Gastroesophageal sphincter (tissue), 4 donors: ENCODE measurements around the gene OR5AU1. TPM values are rescaled to one million over a fixed set of nuclear protein-coding genes. Genes with fewer than 3 reads are reported as not detected.

Experiments used
- ATAC-seq: fragments of 150-250 bp; one replicate; pipeline ENCODE4 v1.9.1; 2016; ENCODE audit warnings: mild to moderate bottlenecking, moderate library complexity
- H3K27ac ChIP-seq, 4 donors: fragments of 200-600 bp; sonication (generic) in 3 of 4; 1 replicate in 3 of 4; 2 replicates in 1 of 4; pipeline ENCODE4 v1.5.1; 2016 to 2019
- H3K27me3 ChIP-seq: fragments of 200-600 bp; sonication (generic); one replicate; pipeline ENCODE4 v1.5.1; 2019
- H3K36me3 ChIP-seq, 2 donors: fragments of 200-600 bp; sonication (generic); one replicate each; pipeline ENCODE4 v1.5.1; 2019; ENCODE audit warnings: control low read depth in 1 of 2
- H3K4me1 ChIP-seq, 3 donors: fragments of 200-600 bp; sonication (generic); 1 replicate in 2 of 3; 2 replicates in 1 of 3; pipeline ENCODE4 v1.5.1; 2016 to 2019; ENCODE audit warnings: control low read depth in 2 of 3
- H3K4me3 ChIP-seq, 2 donors: fragments of 200-600 bp; sonication (generic); one replicate each; pipeline ENCODE4 v1.5.1; 2019; ENCODE audit warnings: mild to moderate bottlenecking in 1 of 2, moderate library complexity in 1 of 2
- H3K9me3 ChIP-seq, 3 donors: fragments of 200-600 bp; sonication (generic); one replicate each; pipeline ENCODE4 v1.5.1; 2017 to 2019; ENCODE audit warnings: control low read depth in 2 of 3
- CTCF ChIP-seq, 4 experiments: fragments of 200-600 bp in 2 of 4; fragments of 450-650 bp in 2 of 4; sonication (generic) in 1 of 4; IDR thresholded peaks; one replicate each; pipeline ENCODE4 v1.5.1; 2017 to 2019; ENCODE audit warnings: antibody characterized with exemption in 4 of 4, mild to moderate bottlenecking in 2 of 4, moderate library complexity in 2 of 4
- EP300 ChIP-seq: sonication (generic); formaldehyde crosslinking; IDR thresholded peaks from one replicate; pipeline ENCODE4 v1.6.1; 2017; ENCODE audit warnings: antibody characterized with exemption, mild to moderate bottlenecking
- POLR2A ChIP-seq, 2 donors: fragments of 450-650 bp; IDR thresholded peaks; one replicate each; pipeline ENCODE4 v1.6.1; 2017; ENCODE audit warnings: antibody characterized with exemption in 2 of 2, mild to moderate bottlenecking in 2 of 2, moderate library complexity in 1 of 2
- POLR2AphosphoS5 ChIP-seq: sonication (generic); formaldehyde crosslinking; IDR thresholded peaks from one replicate; pipeline ENCODE4 v1.6.1; 2017; ENCODE audit warnings: antibody characterized with exemption
- WGBS, 2 donors: methylation state at CpG; one replicate each; pipeline ENCODE4 v1.1.5; 2018; ENCODE audit warnings: low coverage in 1 of 2; 5-methylcytosine and 5-hydroxymethylcytosine counted together
- total RNA-seq, 4 donors: library from RNA; depleted of rRNA; stranded (reverse); fragments of >200 nt; gene quantifications; one replicate each; pipeline ENCODE4 v1.1.0, GENCODE V29; 2016

OR5AU1 gene
- total RNA-seq, 4 donors from 2014 or later = not detected

- TF ChIP-seq CTCF (IDR thresholded peaks at IDR 0.05) = no peak
- no peak for TF ChIP-seq POLR2AphosphoS5
- TF ChIP-seq POLR2A (IDR thresholded peaks at IDR 0.05) = no peak
- TF ChIP-seq EP300 = no peak
- no peak for ATAC-seq
- H3K36me3 ChIP-seq = no peaks in the 10 kb centered on the region
- H3K27me3 ChIP-seq = peaks cover 8% of the 10 kb centered on the region
- no peak overlapping the region for H3K27ac ChIP-seq
- no peak overlapping the region for H3K4me3 ChIP-seq
- H3K4me1 ChIP-seq = no peaks in the 10 kb centered on the region
- peaks cover 0 to 18% (median 0%) of the 10 kb centered on the region in 3 donors for H3K9me3 ChIP-seq
- 89 to 93% methylated on average over 1 of the region's 1 CpG for WGBS, 2 donors
These were observed 13.5 kb downstream of the OR5AU1 start for GRCh38 chr14:21142357-21142756.

- no peaks in the 10 kb centered on the region for H3K27me3 ChIP-seq
- H3K36me3 ChIP-seq = no peaks in the 10 kb centered on the region
- no peaks in the 10 kb centered on the region for H3K9me3 ChIP-seq
- 0 to 5% methylated on average over 1 of the region's 1 CpG for WGBS, 2 donors
- peak in 3 of 4 experiments; percentile 30 to 53 (median 47) for TF ChIP-seq CTCF (IDR thresholded peaks at IDR 0.05)
- TF ChIP-seq POLR2AphosphoS5 = no peak
- H3K4me3 ChIP-seq = no peak overlapping the region
- no peak overlapping the region for H3K27ac ChIP-seq
- H3K4me1 ChIP-seq = no peaks in the 10 kb centered on the region
- no peak for ATAC-seq
These were observed 19.8 kb downstream of the OR5AU1 start for GRCh38 chr14:21136024-21136423.

DNA sequence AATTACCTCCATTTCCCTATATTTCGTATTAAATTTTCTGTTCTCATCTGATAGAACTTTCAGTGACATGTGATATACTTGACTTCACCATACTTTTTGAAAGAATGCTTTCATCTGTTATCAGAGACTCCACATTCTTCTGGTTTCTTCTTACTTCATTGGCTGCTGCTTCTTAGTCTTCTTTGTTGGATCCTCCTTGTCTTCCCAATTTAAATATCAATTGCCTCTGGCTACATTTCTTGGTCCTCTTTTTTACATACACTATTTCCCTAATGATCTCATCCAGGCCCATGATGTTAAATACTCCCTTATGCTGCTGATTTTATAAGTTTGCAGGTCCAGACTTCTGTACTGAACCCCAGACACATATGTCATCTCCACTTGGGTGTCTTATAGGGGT lies 22.0 kb downstream of the OR5AU1 start:
- WGBS, 2 donors = 50 to 68% methylated on average over 1 of the region's 1 CpG
- H3K4me1 ChIP-seq = no peaks in the 10 kb centered on the region
- no peak overlapping the region for H3K27ac ChIP-seq
- no peaks in the 10 kb centered on the region for H3K36me3 ChIP-seq
- H3K4me3 ChIP-seq = no peak overlapping the region
- TF ChIP-seq EP300 (no peak), POLR2A (IDR thresholded peaks at IDR 0.05) (no peak), CTCF (IDR thresholded peaks at IDR 0.05) (no peak), POLR2AphosphoS5 (no peak)
- H3K27me3 ChIP-seq = no peaks in the 10 kb centered on the region
- ATAC-seq = no peak
- H3K9me3 ChIP-seq = no peaks in the 10 kb centered on the region

GRCh38 chr14:21123429-21123828 lies 32.4 kb downstream of the OR5AU1 start:
- WGBS, 2 donors = 50 to 80% methylated on average over 1 of the region's 1 CpG
- Histone ChIP-seq H3K9me3 (no peaks in the 10 kb centered on the region), H3K4me1 (no peaks in the 10 kb centered on the region), H3K36me3 (no peaks in the 10 kb centered on the region), H3K4me3 (no peak overlapping the region), H3K27me3 (no peaks in the 10 kb centered on the region), H3K27ac (no peak overlapping the region)
- no peak for ATAC-seq
- TF ChIP-seq EP300 (no peak), POLR2AphosphoS5 (no peak), POLR2A (IDR thresholded peaks at IDR 0.05) (no peak), CTCF (IDR thresholded peaks at IDR 0.05) (no peak)

- no peaks in the 10 kb centered on the region for H3K4me1 ChIP-seq
- H3K36me3 ChIP-seq = no peaks in the 10 kb centered on the region
- TF ChIP-seq CTCF (IDR thresholded peaks at IDR 0.05) (no peak), EP300 (no peak), POLR2AphosphoS5 (no peak)
- no peak for ATAC-seq
- H3K27ac ChIP-seq = no peak overlapping the region
- 14 to 42% methylated on average over 1 of the region's 1 CpG for WGBS, 2 donors
- no peaks in the 10 kb centered on the region for H3K9me3 ChIP-seq
- no peak overlapping the region for H3K4me3 ChIP-seq
- H3K27me3 ChIP-seq = no peaks in the 10 kb centered on the region
These were observed 34.7 kb downstream of the OR5AU1 start for GRCh38 chr14:21121122-21121521.
